ENCODE results near the gene HMGN1. TPM values are rescaled to one million over a fixed set of nuclear protein-coding genes. Genes with fewer than 3 reads are reported as not detected.

The HMGN1 gene
- total RNA-seq, 1 experiment from 2014 or later = 516 TPM

GRCh38 chr21:39341249-39341923 lies 7.5 kb downstream of the HMGN1 start:
- H3K4me1 ChIP-seq (ENCODE audit: insufficient read depth, low read length) = no peaks in the 10 kb centered on the region
- no peak overlapping the region for H3K14ac ChIP-seq (ENCODE audit: insufficient read depth, low read length)
- H4K8ac ChIP-seq (replicated peaks; ENCODE audit: insufficient read length, low read depth, low read length) = no peak overlapping the region
- H3K36me3 Mint-ChIP-seq (ENCODE audit: insufficient read depth in 1 of 3, low read depth in 3 of 3) = peaks cover 35 to 50% (median 50%) of the 10 kb centered on the region in 3 experiments
- TF ChIP-seq, protein P1, sequence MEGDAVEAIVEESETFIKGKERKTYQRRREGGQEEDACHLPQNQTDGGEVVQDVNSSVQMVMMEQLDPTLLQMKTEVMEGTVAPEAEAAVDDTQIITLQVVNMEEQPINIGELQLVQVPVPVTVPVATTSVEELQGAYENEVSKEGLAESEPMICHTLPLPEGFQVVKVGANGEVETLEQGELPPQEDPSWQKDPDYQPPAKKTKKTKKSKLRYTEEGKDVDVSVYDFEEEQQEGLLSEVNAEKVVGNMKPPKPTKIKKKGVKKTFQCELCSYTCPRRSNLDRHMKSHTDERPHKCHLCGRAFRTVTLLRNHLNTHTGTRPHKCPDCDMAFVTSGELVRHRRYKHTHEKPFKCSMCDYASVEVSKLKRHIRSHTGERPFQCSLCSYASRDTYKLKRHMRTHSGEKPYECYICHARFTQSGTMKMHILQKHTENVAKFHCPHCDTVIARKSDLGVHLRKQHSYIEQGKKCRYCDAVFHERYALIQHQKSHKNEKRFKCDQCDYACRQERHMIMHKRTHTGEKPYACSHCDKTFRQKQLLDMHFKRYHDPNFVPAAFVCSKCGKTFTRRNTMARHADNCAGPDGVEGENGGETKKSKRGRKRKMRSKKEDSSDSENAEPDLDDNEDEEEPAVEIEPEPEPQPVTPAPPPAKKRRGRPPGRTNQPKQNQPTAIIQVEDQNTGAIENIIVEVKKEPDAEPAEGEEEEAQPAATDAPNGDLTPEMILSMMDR (conservative IDR thresholded peaks at IDR 0.05) = no peak
- no peak overlapping the region for H2BK12ac ChIP-seq (ENCODE audit: insufficient read length, low read depth, low read length)
- H3K9me3 Mint-ChIP-seq = no peaks in the 10 kb centered on the region
- no peak overlapping the region for H3K18ac ChIP-seq (ENCODE audit: insufficient read length, low read depth, low read length)
- no peak overlapping the region for H3K4ac ChIP-seq (ENCODE audit: low read depth, low read length)
- H3K4me1 Mint-ChIP-seq = peaks cover 17 to 18% of the 10 kb centered on the region in 2 experiments
- no peaks in the 10 kb centered on the region for H3K9me3 ChIP-seq (ENCODE audit: control insufficient read depth, low read depth, low read length)
- peak overlapping the region in 1 of 3 experiments; percentile 70; a peak in 1 of 7 replicates for H3K27ac Mint-ChIP-seq
- H2BK5ac ChIP-seq (ENCODE audit: insufficient read length, low read length) = no peak overlapping the region
- no peaks in the 10 kb centered on the region for H3K23me2 ChIP-seq (ENCODE audit: insufficient read length, low read depth, low read length, poor library complexity, severe bottlenecking)
- no peak overlapping the region for H3K23ac ChIP-seq (ENCODE audit: insufficient read length, low read depth, low read length)
- H2BK120ac ChIP-seq (ENCODE audit: low read depth, low read length, poor library complexity, severe bottlenecking) = no peak overlapping the region
- no peak overlapping the region for H4K91ac ChIP-seq (ENCODE audit: insufficient read length, low read depth, low read length)
- WGBS (ENCODE audit: extremely low coverage, insufficient read length, low lambda C conversion rate) = no CpG with 5 or more reads among the region's 6 CpGs
- no peaks in the 10 kb centered on the region for H4K20me1 ChIP-seq (ENCODE audit: control insufficient read depth, insufficient read depth, insufficient read length)
- H3K9ac ChIP-seq (ENCODE audit: extremely low read depth, insufficient read length, low read length) = no peak overlapping the region
- H2AFZ ChIP-seq (ENCODE audit: low read length) = no peak overlapping the region
- H3T11ph ChIP-seq (ENCODE audit: low read length) = no peak overlapping the region
- H3K27ac ChIP-seq (ENCODE audit: insufficient read length, low read depth, low read length) = no peak overlapping the region
- H3K56ac ChIP-seq (ENCODE audit: insufficient read length, low read depth, low read length) = no peak overlapping the region
- no peak overlapping the region for H3K4me2 ChIP-seq (ENCODE audit: insufficient read depth, insufficient read length, low read length)
- no peak overlapping the region for H2BK20ac ChIP-seq (ENCODE audit: low read depth, low read length, poor library complexity, severe bottlenecking)
- no peaks in the 10 kb centered on the region for H3K27me3 ChIP-seq (ENCODE audit: insufficient read depth, low read length)
- no peak overlapping the region for H2BK15ac ChIP-seq (ENCODE audit: low read depth, low read length)
- peaks cover 3% of the 10 kb centered on the region; the same call in 1 of the 2 replicates for H3K79me2 ChIP-seq (ENCODE audit: insufficient read depth, low read length)
- no peak overlapping the region for H2AK5ac ChIP-seq (ENCODE audit: insufficient read length, low read length)
- H3K79me1 ChIP-seq (ENCODE audit: insufficient read depth, low read depth, low read length, poor library complexity, severe bottlenecking) = no peaks in the 10 kb centered on the region
- DNase-seq = no peak
- no peak overlapping the region for H4K5ac ChIP-seq (ENCODE audit: insufficient read length, low read depth, low read length)
- no peaks in the 10 kb centered on the region for H3K27me3 Mint-ChIP-seq (ENCODE audit: low read depth)
- H3K4me3 Mint-ChIP-seq = no peak overlapping the region

All from H9 (cell line).